PC-3 (cell line): ENCODE results near the gene RBM18. TPM values are rescaled to one million over a fixed set of nuclear protein-coding genes. Genes with fewer than 3 reads are reported as not detected.

Experiments used
- ATAC-seq: fragments of 200-7000 bp; cut with Tn5 transposase; 2 replicates; pipeline ENCODE4 v1.9.1; 2020; ENCODE audit warnings: mild to moderate bottlenecking, moderate library complexity
- BruUV-seq: library from RNA; stranded (reverse); fragments of 400-500 nt; replicated peaks from 2 replicates; lab custom pipeline; 2021; lab: Mats Ljungman, UMichigan
- CTCF ChIA-PET: fragments of 300-600 bp; sonication (Branson Sonifier 250); formaldehyde crosslinking; loops from one replicate; lab custom pipeline; 2022; ENCODE audit warnings: antibody characterized with exemption; lab: Charles Lee
- POLR2A ChIA-PET: fragments of 300-600 bp; sonication (Branson Sonifier 250); formaldehyde crosslinking; loops from one replicate; lab custom pipeline; 2022; ENCODE audit warnings: antibody characterized with exemption; ENCODE audit not compliant: unreplicated experiment; lab: Charles Lee
- DNase-seq: peaks from one replicate; pipeline ENCODE4 v3.0.0-alpha.2; 2015
- H2AFZ ChIP-seq: fragments of 300-600 bp; sonication (generic); 2 replicates; pipeline ENCODE4 v1.6.0; 2016; ENCODE audit warnings: antibody characterized with exemption, low read length
- H3F3A ChIP-seq: fragments of 300-600 bp; sonication (generic); one replicate; pipeline ENCODE4 v1.6.0; 2017; ENCODE audit warnings: antibody characterized with exemption, low read length, control low read depth, mild to moderate bottlenecking; ENCODE audit not compliant: unreplicated experiment
- H3K27ac ChIP-seq: fragments of 300-600 bp; sonication (generic); 2 replicates; pipeline ENCODE4 v1.5.1; 2016; ENCODE audit warnings: mild to moderate bottlenecking, low read length
- H3K27me3 ChIP-seq: fragments of 300-600 bp; sonication (generic); 2 replicates; pipeline ENCODE4 v1.6.1; 2016; ENCODE audit warnings: low read length, mixed read lengths
- H3K36me3 ChIP-seq: fragments of 300-600 bp; sonication (generic); 2 replicates; pipeline ENCODE4 v1.6.1; 2016; ENCODE audit warnings: low read depth, mixed run types, low read length, mixed read lengths
- H3K4me1 ChIP-seq: fragments of 300-600 bp; sonication (generic); 2 replicates; pipeline ENCODE4 v1.5.1; 2016; ENCODE audit warnings: low read length; ENCODE audit not compliant: insufficient read depth
- H3K4me2 ChIP-seq: fragments of 300-600 bp; sonication (generic); 2 replicates; pipeline ENCODE4 v1.6.0; 2016; ENCODE audit warnings: low read length
- H3K4me3 ChIP-seq: fragments of 300-600 bp; sonication (generic); 2 replicates; pipeline ENCODE4 v1.5.1; 2016; ENCODE audit warnings: mild to moderate bottlenecking, low read length, mixed read lengths
- H3K79me2 ChIP-seq: fragments of 300-600 bp; sonication (generic); 2 replicates; pipeline ENCODE4 v1.6.1; 2017; ENCODE audit warnings: low read length, mixed read lengths
- H3K9ac ChIP-seq: fragments of 300-600 bp; sonication (generic); 2 replicates; pipeline ENCODE4 v1.6.0; 2016; ENCODE audit warnings: mild to moderate bottlenecking, low read length
- H3K9me2 ChIP-seq: fragments of 300-600 bp; sonication (generic); replicated peaks from 2 replicates; pipeline ENCODE4 v1.6.1; 2016; ENCODE audit warnings: mixed run types, low read length, mixed read lengths
- H3K9me3 ChIP-seq: fragments of 300-600 bp; sonication (generic); 2 replicates; pipeline ENCODE4 v1.6.1; 2016; ENCODE audit warnings: low read length, mixed read lengths
- H4K20me1 ChIP-seq: fragments of 300-600 bp; sonication (generic); 2 replicates; pipeline ENCODE4 v1.6.1; 2016; ENCODE audit warnings: low read length, mixed read lengths
- CTCF ChIP-seq: fragments of 300-600 bp; sonication (generic); conservative IDR thresholded peaks from 2 replicates; pipeline ENCODE4 v1.5.1; 2017; ENCODE audit warnings: antibody characterized with exemption, low read depth, mild to moderate bottlenecking, low read length
- EZH2 ChIP-seq: fragments of 300-600 bp; sonication (generic); IDR thresholded peaks from one replicate; pipeline ENCODE4 v1.6.1; 2017; ENCODE audit warnings: antibody characterized with exemption, mild to moderate bottlenecking, low read length; ENCODE audit not compliant: unreplicated experiment
- EZH2phosphoT487 ChIP-seq: fragments of 300-600 bp; sonication (generic); IDR thresholded peaks from 2 replicates; pipeline ENCODE4 v1.6.1; 2018; ENCODE audit warnings: mild to moderate bottlenecking, antibody characterized with exemption, low read length, borderline replicate concordance
- intact Hi-C: fragments of 100-400 bp; cut with micrococcal nuclease; formaldehyde crosslinking; loops from 2 replicates; pipeline ENCODE4 v1.9.0; 2023
- total RNA-seq: library from RNA; depleted of rRNA; stranded (reverse); fragments of >200 nt; gene quantifications from 2 replicates; pipeline ENCODE4 v1.2.3, GENCODE V29; 2014

RBM18 gene
- total RNA-seq, 1 experiment from 2014 or later = 8.3 TPM

- Histone ChIP-seq H4K20me1 (no peaks in the 10 kb centered on the region), H3K27me3 (no peaks in the 10 kb centered on the region), H3K4me2 (peak overlapping the region; percentile 94), H2AFZ (peak overlapping the region; percentile 86; the same call in 1 of the 2 replicates), H3K4me1 (0 out of 2 replicates have a peak, but pooled peaks cover 5% of the 10 kb centered on the region), H3K9me3 (no peaks in the 10 kb centered on the region), H3K4me3 (peak overlapping the region; percentile 71), H3K9me2 (no peaks in the 10 kb centered on the region), H3F3A (no peaks in the 10 kb centered on the region), H3K27ac (no peak overlapping the region), H3K9ac (no peak overlapping the region), H3K36me3 (no peaks in the 10 kb centered on the region), H3K79me2 (no peaks in the 10 kb centered on the region)
- no peak for TF ChIP-seq EZH2
- TF ChIP-seq CTCF = no peak
- TF ChIP-seq EZH2phosphoT487 = no peak
- intact Hi-C loops = loop anchor here (5.0 kb wide), 1 partner anchor 100 kb away; no protein-coding TSS in a partner anchor
- CTCF ChIA-PET = no interaction called here
- BruUV-seq = no TSS peak
- POLR2A ChIA-PET = no interaction called here
- DNase-seq (no peak), ATAC-seq (0 out of 2 replicates have a peak, but pooled peaks have one; percentile 16)
These were observed 37.7 kb downstream of the RBM18 start for GRCh38 chr9:122226758-122227574.

GRCh38 chr9:122226142-122226757 is 38.4 kb downstream of the RBM18 start:
- TF ChIP-seq EZH2phosphoT487 = no peak
- no peak for TF ChIP-seq CTCF
- no peak for TF ChIP-seq EZH2
- CTCF ChIA-PET = no interaction called here

More at GRCh38 chr9:122226142-122226757, 38.4 kb downstream of the RBM18 start:
- no peaks in the 10 kb centered on the region for H3K9me3 ChIP-seq
- ATAC-seq (no peak), DNase-seq (no peak)
- no peaks in the 10 kb centered on the region for H3F3A ChIP-seq
- POLR2A ChIA-PET = no interaction called here
- no peak overlapping the region for H3K27ac ChIP-seq
- no TSS peak for BruUV-seq
- H2AFZ ChIP-seq = no peak overlapping the region
- no peaks in the 10 kb centered on the region for H3K79me2 ChIP-seq
- no peak overlapping the region for H3K4me3 ChIP-seq
- no peaks in the 10 kb centered on the region for H3K36me3 ChIP-seq
- H3K4me2 ChIP-seq = no peak overlapping the region
- 0 out of 2 replicates have a peak, but pooled peaks cover 5% of the 10 kb centered on the region for H3K4me1 ChIP-seq
- intact Hi-C loops = loop anchor here (5.0 kb wide), 1 partner anchor 99 kb away; no protein-coding TSS in a partner anchor
- H3K27me3 ChIP-seq = no peaks in the 10 kb centered on the region
- H3K9ac ChIP-seq = no peak overlapping the region
- no peaks in the 10 kb centered on the region for H3K9me2 ChIP-seq
- H4K20me1 ChIP-seq = no peaks in the 10 kb centered on the region
